ENCODE data around the gene FAM25G. TPM values are rescaled to one million over a fixed set of nuclear protein-coding genes. Genes with fewer than 3 reads are reported as not detected.
"Not testable (repeated sequence)": the region's sequence is repeated elsewhere in the genome, so short reads cannot be mapped to it uniquely, and the experiment has no call there.

Gene FAM25G
- total RNA-seq, 1 experiment from 2014 or later = not detected

DNA sequence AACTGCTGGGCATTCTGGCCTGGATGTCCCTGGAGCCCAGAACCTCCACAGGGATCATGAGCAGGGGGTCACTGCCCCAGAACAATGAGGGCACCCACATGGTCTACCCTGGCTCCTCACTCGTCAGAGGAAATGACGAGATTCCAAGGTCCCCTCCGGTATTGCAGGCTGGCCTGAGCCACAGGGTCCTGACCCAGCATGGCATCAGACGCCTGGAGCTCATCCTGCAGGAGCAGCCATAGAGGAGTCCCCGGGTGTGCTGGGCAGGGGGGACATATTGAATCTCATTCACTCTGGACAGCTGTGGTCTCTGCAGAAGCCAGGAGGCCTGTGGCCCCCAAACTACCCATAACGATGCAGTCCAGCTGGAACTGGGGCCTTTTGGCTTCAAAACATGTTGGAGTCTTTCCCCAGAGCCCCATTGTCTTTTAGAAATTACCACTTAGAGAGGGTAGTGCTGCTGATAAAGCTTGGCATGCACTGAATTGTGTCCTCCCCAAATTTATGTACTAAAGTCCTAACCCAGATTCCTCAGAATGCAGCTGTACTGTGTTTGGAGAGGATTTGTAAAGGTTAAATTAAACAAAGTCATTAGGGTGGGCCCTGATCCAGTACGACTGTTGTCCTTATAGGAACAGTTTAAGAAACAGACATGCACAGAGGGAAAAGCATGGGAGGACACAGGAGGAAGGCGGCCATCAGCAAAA is 35.3 kb downstream of the FAM25G start:
- Histone ChIP-seq H3K4me2 (ENCODE audit: low read length) (no peak overlapping the region), H3K4me1 (ENCODE audit: control insufficient read depth in 1 of 2, insufficient read depth in 2 of 2, low read length in 2 of 2) (peaks cover 0 to 12% of the 10 kb centered on the region in 2 experiments; a peak in 2 of 4 replicates), H3K36me3 (ENCODE audit: control insufficient read depth in 1 of 2, insufficient read depth in 2 of 2, low read length in 2 of 2) (no peaks in the 10 kb centered on the region), H3K9ac (ENCODE audit: low read length) (no peak overlapping the region), H3K9me2 (ENCODE audit: insufficient read depth) (no peaks in the 10 kb centered on the region), H3K9me3 (ENCODE audit: control insufficient read depth in 1 of 2, insufficient read depth in 1 of 2, low read depth in 1 of 2, low read length in 2 of 2) (no peaks in the 10 kb centered on the region), H3K79me2 (ENCODE audit: insufficient read depth, low read length) (no peaks in the 10 kb centered on the region), H3K4me3 (replicated peaks in 1 of 2; ENCODE audit: low read depth in 1 of 2, low read length in 2 of 2) (no peak overlapping the region), H4K20me1 (ENCODE audit: insufficient read depth) (no peaks in the 10 kb centered on the region), H2AFZ (ENCODE audit: low read depth, low read length, poor library complexity, severe bottlenecking) (no peak overlapping the region), H3K27me3 (ENCODE audit: insufficient read depth, low read length) (no peaks in the 10 kb centered on the region), H3K27ac (ENCODE audit: low read depth, low read length) (no peak overlapping the region)
- intact Hi-C loops (cut with micrococcal nuclease) = no loop called here
- POLR2A ChIA-PET = no interaction called here
- TF ChIP-seq EZH2phosphoT487 (IDR thresholded peaks at IDR 0.05; ENCODE audit: borderline replicate concordance) = no peak
- TF ChIP-seq JUND (IDR thresholded peaks at IDR 0.05) = no peak
- TF ChIP-seq ZNF274 (IDR thresholded peaks at IDR 0.05; ENCODE audit: low read depth, low read length) = no peak
- TF ChIP-seq ELF1 (IDR thresholded peaks at IDR 0.05; ENCODE audit: borderline replicate concordance, low read depth) = no peak
- no peak for TF ChIP-seq POLR2AphosphoS5 (IDR thresholded peaks at IDR 0.05; ENCODE audit: low read depth, low read length)
- TF ChIP-seq SRF (IDR thresholded peaks at IDR 0.05; ENCODE audit: low read depth) = no peak
- TF ChIP-seq YY1 (IDR thresholded peaks at IDR 0.05; ENCODE audit: extremely low read depth, insufficient replicate concordance, low read depth, low read length) = no peak
- TF ChIP-seq RAD21 (IDR thresholded peaks at IDR 0.05; ENCODE audit: low read depth) = no peak
- TF ChIP-seq TCF7L2 (IDR thresholded peaks at IDR 0.05; ENCODE audit: borderline replicate concordance, extremely low read depth, insufficient read depth, insufficient read length) = no peak
- TF ChIP-seq EGR1 (IDR thresholded peaks at IDR 0.05; ENCODE audit: low read depth) = no peak
- TF ChIP-seq CBX3 (IDR thresholded peaks at IDR 0.05; ENCODE audit: low read depth) = no peak
- TF ChIP-seq ZFX (IDR thresholded peaks at IDR 0.05) = no peak
- DNase-seq (ENCODE audit: low read depth, low spot score) = no peak
- BruUV-seq (replicated peaks) = no TSS peak
- no peak for ATAC-seq
- CTCF ChIA-PET = no interaction called here
- RAD21 ChIA-PET (ENCODE audit: low non-redundant PET in 1 of 2, low total read pairs in 2 of 2, uncharacterized antibody in 2 of 2, unreplicated experiment in 2 of 2) = no interaction called here

- POLR2A ChIA-PET; H3K9me2 ChIP-seq (ENCODE audit: insufficient read depth); H4K20me1 ChIP-seq (ENCODE audit: insufficient read depth); H3K9me3 ChIP-seq (ENCODE audit: control insufficient read depth in 1 of 2, insufficient read depth in 1 of 2, low read depth in 1 of 2, low read length in 2 of 2); H3K4me3 ChIP-seq (replicated peaks in 1 of 2; ENCODE audit: low read depth in 1 of 2, low read length in 2 of 2); H3K9ac ChIP-seq (ENCODE audit: low read length); BruUV-seq (replicated peaks); DNase-seq (ENCODE audit: low read depth, low spot score); intact Hi-C loops (cut with micrococcal nuclease); H3K79me2 ChIP-seq (ENCODE audit: insufficient read depth, low read length); H3K27ac ChIP-seq (ENCODE audit: low read depth, low read length); CTCF ChIA-PET; H3K27me3 ChIP-seq (ENCODE audit: insufficient read depth, low read length); H3K4me1 ChIP-seq (ENCODE audit: control insufficient read depth in 1 of 2, insufficient read depth in 2 of 2, low read length in 2 of 2); ATAC-seq; RAD21 ChIA-PET (ENCODE audit: low non-redundant PET in 1 of 2, low total read pairs in 2 of 2, uncharacterized antibody in 2 of 2, unreplicated experiment in 2 of 2); H2AFZ ChIP-seq (ENCODE audit: low read depth, low read length, poor library complexity, severe bottlenecking); H3K4me2 ChIP-seq (ENCODE audit: low read length); H3K36me3 ChIP-seq (ENCODE audit: control insufficient read depth in 1 of 2, insufficient read depth in 2 of 2, low read length in 2 of 2): not testable (repeated sequence)
Measured at GRCh38 chr10:47455350-47456078, 36.0 kb downstream of the FAM25G start.
